Measurements from ENCODE around the gene MMP13.

DNA sequence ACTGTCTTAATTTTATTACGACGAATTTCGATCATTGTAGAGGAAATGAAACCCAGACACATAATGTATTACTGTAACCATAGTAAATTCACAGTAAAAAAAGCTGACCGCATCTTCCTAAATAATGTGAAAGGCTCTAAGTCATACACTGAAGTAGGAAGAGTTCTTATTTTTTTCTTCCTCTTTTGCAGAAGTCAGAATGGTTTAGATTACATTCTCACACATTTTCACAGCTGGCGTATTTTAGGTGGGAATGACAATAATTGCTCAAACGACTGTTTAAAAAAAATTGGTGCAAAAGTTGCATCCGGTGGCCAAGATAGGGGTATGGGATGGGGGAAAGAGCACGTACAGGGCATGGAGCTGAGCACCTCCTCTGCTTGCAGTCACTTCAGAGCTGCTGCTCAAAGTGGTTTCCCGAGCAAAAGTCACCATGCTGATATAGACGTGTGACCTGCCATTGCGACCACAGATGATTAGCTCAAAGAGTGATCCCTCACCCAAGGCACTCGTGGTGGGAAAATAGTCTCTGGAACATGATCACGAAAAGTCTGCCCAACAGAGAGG lies 35.3 kb downstream of the MMP13 start:
- TF ChIP-seq POLR2AphosphoS5 (IDR thresholded peaks at IDR 0.05; ENCODE audit: insufficient read depth, low read depth, low read length) (no peak), POLR2A (IDR thresholded peaks at IDR 0.05; ENCODE audit: low read depth, low read length) (no peak), FOS (IDR thresholded peaks at IDR 0.05; ENCODE audit: borderline replicate concordance, insufficient read depth, low read length) (no peak), EZH2 (IDR thresholded peaks at IDR 0.05; ENCODE audit: borderline replicate concordance, low read depth, low read length, severe bottlenecking) (no peak), JUN (IDR thresholded peaks at IDR 0.05; ENCODE audit: borderline replicate concordance, insufficient read depth, insufficient read length, low read depth) (no peak), MYC (IDR thresholded peaks at IDR 0.05; ENCODE audit: low read depth, low read length) (no peak)
- TF ChIP-seq, protein P1, sequence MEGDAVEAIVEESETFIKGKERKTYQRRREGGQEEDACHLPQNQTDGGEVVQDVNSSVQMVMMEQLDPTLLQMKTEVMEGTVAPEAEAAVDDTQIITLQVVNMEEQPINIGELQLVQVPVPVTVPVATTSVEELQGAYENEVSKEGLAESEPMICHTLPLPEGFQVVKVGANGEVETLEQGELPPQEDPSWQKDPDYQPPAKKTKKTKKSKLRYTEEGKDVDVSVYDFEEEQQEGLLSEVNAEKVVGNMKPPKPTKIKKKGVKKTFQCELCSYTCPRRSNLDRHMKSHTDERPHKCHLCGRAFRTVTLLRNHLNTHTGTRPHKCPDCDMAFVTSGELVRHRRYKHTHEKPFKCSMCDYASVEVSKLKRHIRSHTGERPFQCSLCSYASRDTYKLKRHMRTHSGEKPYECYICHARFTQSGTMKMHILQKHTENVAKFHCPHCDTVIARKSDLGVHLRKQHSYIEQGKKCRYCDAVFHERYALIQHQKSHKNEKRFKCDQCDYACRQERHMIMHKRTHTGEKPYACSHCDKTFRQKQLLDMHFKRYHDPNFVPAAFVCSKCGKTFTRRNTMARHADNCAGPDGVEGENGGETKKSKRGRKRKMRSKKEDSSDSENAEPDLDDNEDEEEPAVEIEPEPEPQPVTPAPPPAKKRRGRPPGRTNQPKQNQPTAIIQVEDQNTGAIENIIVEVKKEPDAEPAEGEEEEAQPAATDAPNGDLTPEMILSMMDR (IDR thresholded peaks at IDR 0.05; ENCODE audit: extremely low read depth in 1 of 2, insufficient read depth in 1 of 2, low read depth in 1 of 2, low read length in 2 of 2) = no peak

Data from endothelial cell of umbilical vein (primary cell).